Heart left ventricle (tissue), 13 donors: Measurements from ENCODE around the gene RYR3.

Source experiments
- CTCF ChIP-seq, 12 donors: fragments of 200-600 bp; sonication (generic) in 4 of 12; IDR thresholded peaks; one replicate each; pipeline versions ENCODE4 v1.5.0 to v1.8.0; 2018 to 2022; ENCODE audit warnings: antibody characterized with exemption in 12 of 12, mild to moderate bottlenecking in 5 of 12
- POLR2A ChIP-seq, 2 donors: fragments of 450-650 bp; IDR thresholded peaks; one replicate each; pipeline ENCODE4 v1.6.1; 2017; ENCODE audit warnings: antibody characterized with exemption in 2 of 2, mild to moderate bottlenecking in 2 of 2, moderate library complexity in 2 of 2
- donor health status: ischemic (EF 13 %, LVEDD 7.1; RV severe dilation, severe dysfunction).
- donor health status: DM: no; HTN: yes; CAD: no.
- donor health status: DM: no; HTN: no; CAD: no.
- donor health status: ischemic (EF 25% LVEDD 6.9; RV normal size, moderate dysfunction).
- donor health status: ischemic (EF 25% LVEDD 5.7; RV mildly dilated, moderate dysfunction).
- donor health status: ischemic (EF 35%, LVEDD 5.7; RV mildly dilated, moderate dysfunction).
- donor health status: nonischemic (EF 11% LVEDD 7.7; RV severe dilation, severe dysfunction).
- donor health status: DM: yes; HTN: yes; CAD: no.
- donor health status: PGD.
- donor health status: ischemic (EF 29% LVEDD 5.4; RV normal size, mild dysfunction).
- donor health status: nonischemic (EF 23%, LVEDD 6.1; RV moderate dilation, normal function).

DNA sequence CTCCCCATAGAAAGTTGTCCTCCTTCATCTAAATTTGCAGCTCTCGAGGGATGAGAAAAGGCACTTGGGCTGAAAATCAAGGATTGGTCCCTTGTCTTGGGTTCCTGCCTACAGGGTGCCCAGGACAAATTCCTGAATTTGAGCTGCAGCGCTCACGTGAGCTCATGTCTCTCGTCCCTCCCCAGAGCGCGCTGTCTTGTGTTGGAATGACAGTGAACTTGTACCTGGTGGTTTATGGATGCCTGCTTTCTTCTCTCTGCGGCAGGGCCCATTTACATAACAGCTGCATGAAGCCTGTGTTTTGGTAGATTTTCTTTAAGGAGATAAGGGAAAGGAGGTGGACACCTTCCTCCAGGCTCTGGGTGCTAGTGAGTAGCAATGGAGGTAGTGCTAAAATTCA is 4.3 kb downstream of the RYR3 start:
- no peak for TF ChIP-seq CTCF (IDR thresholded peaks at IDR 0.05)
- no peak for TF ChIP-seq POLR2A (IDR thresholded peaks at IDR 0.05)
